GM12878 (cell line): ENCODE results near the gene LANCL2.
"Not testable (repeated sequence)": the region's sequence is repeated elsewhere in the genome, so short reads cannot be mapped to it uniquely, and the experiment has no call there.

Experiments
- ATF7 ChIP-seq: fragments of 450-650 bp; IDR thresholded peaks from 2 replicates; pipeline ENCODE4 v1.6.1; 2016; ENCODE audit warnings: low read depth, mild to moderate bottlenecking
- BRCA1 ChIP-seq: IDR thresholded peaks from 2 replicates; pipeline ENCODE4 v1.6.1; 2011; ENCODE audit warnings: low read depth, low read length, improper control_type of control experiment
- CTCF ChIP-seq, 3 experiments: IDR thresholded peaks in 2 of 3; conservative IDR thresholded peaks in 1 of 3; 2 replicates each; pipeline ENCODE4 v1.5.1; 2011; ENCODE audit warnings: low read depth in 3 of 3, low read length in 3 of 3, mild to moderate bottlenecking in 3 of 3, control low read depth in 2 of 3, moderate library complexity in 2 of 3, inconsistent platforms in 1 of 3, mixed read lengths in 1 of 3; ENCODE audit not compliant: control insufficient read depth in 2 of 3, insufficient read depth in 1 of 3; ENCODE audit errors: extremely low read depth in 1 of 3
- HDAC6 ChIP-seq: fragments of 200-600 bp; sonication (generic); IDR thresholded peaks from one replicate; pipeline ENCODE4 v1.8.0; 2017; ENCODE audit warnings: antibody characterized with exemption; ENCODE audit not compliant: unreplicated experiment
- SIN3A ChIP-seq: IDR thresholded peaks from 2 replicates; pipeline ENCODE4 v1.6.1; 2012; ENCODE audit warnings: low read depth, low read length, improper control_type of control experiment
- TF ChIP-seq, protein P1 (sequence below): IDR thresholded peaks from 2 replicates; pipeline ENCODE4 v1.6.1; 2011; ENCODE audit warnings: borderline replicate concordance, low read depth, mild to moderate bottlenecking, moderate library complexity, low read length; ENCODE audit not compliant: insufficient read depth, poor library complexity, severe bottlenecking
- TF ChIP-seq, protein P2 (sequence below): fragments of 450-650 bp; IDR thresholded peaks from 2 replicates; pipeline ENCODE4 v1.6.1; 2017; ENCODE audit warnings: mild to moderate bottlenecking, moderate library complexity

- TF ChIP-seq CTCF (IDR thresholded peaks at IDR 0.05 in 2 of 3, conservative IDR thresholded peaks at IDR 0.05 in 1 of 3; ENCODE audit: control insufficient read depth in 2 of 3, extremely low read depth in 1 of 3, insufficient read depth in 1 of 3, low read depth in 3 of 3, low read length in 3 of 3); SIN3A; BRCA1; ATF7; HDAC6: not testable (repeated sequence)
- TF ChIP-seq, protein P1, sequence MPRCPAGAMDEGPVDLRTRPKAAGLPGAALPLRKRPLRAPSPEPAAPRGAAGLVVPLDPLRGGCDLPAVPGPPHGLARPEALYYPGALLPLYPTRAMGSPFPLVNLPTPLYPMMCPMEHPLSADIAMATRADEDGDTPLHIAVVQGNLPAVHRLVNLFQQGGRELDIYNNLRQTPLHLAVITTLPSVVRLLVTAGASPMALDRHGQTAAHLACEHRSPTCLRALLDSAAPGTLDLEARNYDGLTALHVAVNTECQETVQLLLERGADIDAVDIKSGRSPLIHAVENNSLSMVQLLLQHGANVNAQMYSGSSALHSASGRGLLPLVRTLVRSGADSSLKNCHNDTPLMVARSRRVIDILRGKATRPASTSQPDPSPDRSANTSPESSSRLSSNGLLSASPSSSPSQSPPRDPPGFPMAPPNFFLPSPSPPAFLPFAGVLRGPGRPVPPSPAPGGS, result not testable (repeated sequence)
- TF ChIP-seq, protein P2, sequence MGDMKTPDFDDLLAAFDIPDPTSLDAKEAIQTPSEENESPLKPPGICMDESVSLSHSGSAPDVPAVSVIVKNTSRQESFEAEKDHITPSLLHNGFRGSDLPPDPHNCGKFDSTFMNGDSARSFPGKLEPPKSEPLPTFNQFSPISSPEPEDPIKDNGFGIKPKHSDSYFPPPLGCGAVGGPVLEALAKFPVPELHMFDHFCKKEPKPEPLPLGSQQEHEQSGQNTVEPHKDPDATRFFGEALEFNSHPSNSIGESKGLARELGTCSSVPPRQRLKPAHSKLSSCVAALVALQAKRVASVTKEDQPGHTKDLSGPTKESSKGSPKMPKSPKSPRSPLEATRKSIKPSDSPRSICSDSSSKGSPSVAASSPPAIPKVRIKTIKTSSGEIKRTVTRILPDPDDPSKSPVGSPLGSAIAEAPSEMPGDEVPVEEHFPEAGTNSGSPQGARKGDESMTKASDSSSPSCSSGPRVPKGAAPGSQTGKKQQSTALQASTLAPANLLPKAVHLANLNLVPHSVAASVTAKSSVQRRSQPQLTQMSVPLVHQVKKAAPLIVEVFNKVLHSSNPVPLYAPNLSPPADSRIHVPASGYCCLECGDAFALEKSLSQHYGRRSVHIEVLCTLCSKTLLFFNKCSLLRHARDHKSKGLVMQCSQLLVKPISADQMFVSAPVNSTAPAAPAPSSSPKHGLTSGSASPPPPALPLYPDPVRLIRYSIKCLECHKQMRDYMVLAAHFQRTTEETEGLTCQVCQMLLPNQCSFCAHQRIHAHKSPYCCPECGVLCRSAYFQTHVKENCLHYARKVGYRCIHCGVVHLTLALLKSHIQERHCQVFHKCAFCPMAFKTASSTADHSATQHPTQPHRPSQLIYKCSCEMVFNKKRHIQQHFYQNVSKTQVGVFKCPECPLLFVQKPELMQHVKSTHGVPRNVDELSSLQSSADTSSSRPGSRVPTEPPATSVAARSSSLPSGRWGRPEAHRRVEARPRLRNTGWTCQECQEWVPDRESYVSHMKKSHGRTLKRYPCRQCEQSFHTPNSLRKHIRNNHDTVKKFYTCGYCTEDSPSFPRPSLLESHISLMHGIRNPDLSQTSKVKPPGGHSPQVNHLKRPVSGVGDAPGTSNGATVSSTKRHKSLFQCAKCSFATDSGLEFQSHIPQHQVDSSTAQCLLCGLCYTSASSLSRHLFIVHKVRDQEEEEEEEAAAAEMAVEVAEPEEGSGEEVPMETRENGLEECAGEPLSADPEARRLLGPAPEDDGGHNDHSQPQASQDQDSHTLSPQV, result not testable (repeated sequence)
Observed at GRCh38 chr7:55471594-55471993, 106.5 kb downstream of the LANCL2 start.
